CD14-positive monocyte (primary cell): ENCODE results near the gene CLDN1. TPM values are rescaled to one million over a fixed set of nuclear protein-coding genes. Genes with fewer than 3 reads are reported as not detected.

Experiments
- DNase-seq, 3 donors: peaks; one replicate each; pipeline ENCODE4 v3.0.0-alpha.2; 2011 to 2022
- H2AFZ ChIP-seq: 2 replicates; pipeline ENCODE4 v1.6.0; 2012; ENCODE audit warnings: mild to moderate bottlenecking, low read depth, low read length, inconsistent platforms; ENCODE audit not compliant: insufficient read depth, poor library complexity, severe bottlenecking
- H3K27ac ChIP-seq, 2 donors: 1 replicate in 1 of 2; 2 replicates in 1 of 2; pipeline ENCODE4 v1.5.1; 2012 to 2013; ENCODE audit warnings: low read length in 2 of 2, control low read depth in 1 of 2, inconsistent platforms in 1 of 2, low read depth in 1 of 2, mild to moderate bottlenecking in 1 of 2
- H3K27me3 ChIP-seq, 2 donors: one replicate each; pipeline versions ENCODE4 v1.6.0 to v1.6.1; 2011 to 2013; ENCODE audit warnings: low read length in 2 of 2; ENCODE audit not compliant: control insufficient read depth in 2 of 2, insufficient read depth in 2 of 2
- H3K36me3 ChIP-seq, 2 donors: replicated peaks in 1 of 2; 1 replicate in 1 of 2; 2 replicates in 1 of 2; pipeline versions ENCODE4 v1.5.1 to v1.6.1; 2012 to 2013; ENCODE audit warnings: low read length in 2 of 2, control low read depth in 1 of 2, inconsistent platforms in 1 of 2, mild to moderate bottlenecking in 1 of 2; ENCODE audit not compliant: insufficient read depth in 2 of 2, control insufficient read depth in 1 of 2
- H3K4me1 ChIP-seq, 2 donors: 1 replicate in 1 of 2; 2 replicates in 1 of 2; pipeline versions ENCODE4 v1.5.1 to v1.6.1; 2012 to 2013; ENCODE audit warnings: low read length in 2 of 2, control low read depth in 1 of 2, inconsistent platforms in 1 of 2, mild to moderate bottlenecking in 1 of 2, moderate library complexity in 1 of 2; ENCODE audit not compliant: insufficient read depth in 2 of 2, control insufficient read depth in 1 of 2
- H3K4me2 ChIP-seq: replicated peaks from 2 replicates; pipeline ENCODE3; 2012; ENCODE audit warnings: low read length, moderate library complexity, mild to moderate bottlenecking; ENCODE audit not compliant: poor library complexity, severe bottlenecking; ENCODE audit errors: extremely low read depth
- H3K4me3 ChIP-seq, 3 experiments: fragments of 200-600 bp in 1 of 3; sonication (generic) in 1 of 3; replicated peaks in 1 of 3; 1 replicate in 2 of 3; 2 replicates in 1 of 3; pipeline ENCODE4 v1.5.1; 2011 to 2013; ENCODE audit warnings: low read length in 3 of 3, mild to moderate bottlenecking in 3 of 3, control low read depth in 2 of 3, low read depth in 2 of 3, inconsistent platforms in 1 of 3, moderate library complexity in 1 of 3
- H3K79me2 ChIP-seq: 2 replicates; pipeline ENCODE4 v1.6.0; 2012; ENCODE audit warnings: mild to moderate bottlenecking, control low read depth, inconsistent platforms, low read length, moderate library complexity; ENCODE audit not compliant: insufficient read depth
- H3K9ac ChIP-seq: 2 replicates; pipeline ENCODE4 v1.6.0; 2017; ENCODE audit warnings: low read length, mild to moderate bottlenecking; ENCODE audit not compliant: insufficient read depth, poor library complexity, severe bottlenecking
- H3K9me3 ChIP-seq, 2 donors: replicated peaks in 1 of 2; 1 replicate in 1 of 2; 2 replicates in 1 of 2; pipeline versions ENCODE4 v1.5.1 to v1.6.1; 2012 to 2013; ENCODE audit warnings: low read length in 2 of 2, control low read depth in 1 of 2; ENCODE audit not compliant: control insufficient read depth in 1 of 2, insufficient read depth in 1 of 2
- H4K20me1 ChIP-seq: 2 replicates; pipeline ENCODE4 v1.6.0; 2012; ENCODE audit warnings: mild to moderate bottlenecking, low read length, control low read depth, moderate library complexity; ENCODE audit not compliant: insufficient read depth
- H3K27ac Mint-ChIP-seq, 7 donors: one replicate each; pipeline ENCODE4 v1.8.0; 2020; ENCODE audit warnings: mild to moderate bottlenecking in 7 of 7, mixed read lengths in 7 of 7, moderate library complexity in 6 of 7, inconsistent platforms in 2 of 7
- H3K27me3 Mint-ChIP-seq, 3 donors: one replicate each; pipeline ENCODE4 v1.8.0; 2021 to 2022; ENCODE audit warnings: low read depth in 3 of 3, mild to moderate bottlenecking in 3 of 3, mixed read lengths in 3 of 3, moderate library complexity in 3 of 3, inconsistent platforms in 1 of 3
- H3K36me3 Mint-ChIP-seq, 2 donors: one replicate each; pipeline ENCODE4 v1.8.0; 2020; ENCODE audit warnings: mixed read lengths in 2 of 2, inconsistent platforms in 1 of 2, mild to moderate bottlenecking in 1 of 2
- H3K4me1 Mint-ChIP-seq: one replicate; pipeline ENCODE4 v1.8.0; 2020; ENCODE audit warnings: mild to moderate bottlenecking, mixed read lengths
- H3K4me3 Mint-ChIP-seq, 2 donors: one replicate each; pipeline ENCODE4 v1.8.0; 2020; ENCODE audit warnings: mild to moderate bottlenecking in 2 of 2, mixed read lengths in 2 of 2, moderate library complexity in 1 of 2
- H3K9me3 Mint-ChIP-seq, 7 donors: one replicate each; pipeline ENCODE4 v1.8.0; 2020 to 2022; ENCODE audit warnings: mixed read lengths in 7 of 7, mild to moderate bottlenecking in 6 of 7, moderate library complexity in 6 of 7, inconsistent platforms in 2 of 7
- WGBS: methylation state at CpG from one replicate; pipeline ENCODE4 v1.1.5; 2013; ENCODE audit warnings: missing lambda C conversion rate; ENCODE audit not compliant: insufficient coverage; 5-methylcytosine and 5-hydroxymethylcytosine counted together
- intact Hi-C, 2 donors: fragments of 100-400 bp; cut with micrococcal nuclease; formaldehyde crosslinking; loops; one replicate each; pipeline versions ENCODE4 v1.15.0 to v1.15.1; 2023
- polyA plus RNA-seq, 3 donors: library from polyadenylated mRNA; depleted of rRNA in 1 of 3; unstranded in 2 of 3; stranded (reverse) in 1 of 3; fragments of 300-500 nt in 2 of 3; fragments of >200 nt in 1 of 3; fragmentation: Illumina TruSeq in 2 of 3; gene quantifications; 1 replicate in 2 of 3; 2 replicates in 1 of 3; pipeline ENCODE4 v1.2.3, GENCODE V29; 2012 to 2021
- TF ChIP-seq, protein P1 (sequence below): fragments of 200-600 bp; IDR thresholded peaks from one replicate; pipeline ENCODE4 v1.8.0; 2022; ENCODE audit warnings: antibody characterized with exemption, mild to moderate bottlenecking

Gene CLDN1
- polyA plus RNA-seq, 3 donors, result not detected

DNA sequence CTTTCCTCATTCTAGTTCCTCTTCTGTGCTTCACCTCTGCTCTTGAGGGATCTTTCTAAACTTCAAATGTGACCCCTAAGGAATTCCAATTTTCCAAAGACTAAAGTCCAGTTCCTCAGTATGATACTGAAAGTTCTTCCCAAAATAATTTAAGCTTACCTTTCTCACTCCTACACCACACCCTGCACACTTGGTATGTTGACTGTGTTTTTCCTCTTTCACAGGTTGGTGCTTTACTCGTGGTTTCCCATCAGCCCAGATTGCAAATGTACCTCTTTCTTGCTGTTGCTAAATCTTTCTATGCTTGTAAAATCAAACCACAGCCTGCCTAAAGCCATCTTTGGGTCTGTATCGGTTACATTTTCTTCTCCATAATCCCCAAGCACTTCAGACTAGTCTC lies 35.2 kb upstream of the CLDN1 start:
- H3K4me3 Mint-ChIP-seq, result no peak overlapping the region
- no peaks in the 10 kb centered on the region for H3K9me3 Mint-ChIP-seq
- DNase-seq, result no peak
- intact Hi-C loops, result no loop called here
- H2AFZ ChIP-seq, result no peak overlapping the region
- no peaks in the 10 kb centered on the region for H3K36me3 Mint-ChIP-seq
- TF ChIP-seq, protein P1, sequence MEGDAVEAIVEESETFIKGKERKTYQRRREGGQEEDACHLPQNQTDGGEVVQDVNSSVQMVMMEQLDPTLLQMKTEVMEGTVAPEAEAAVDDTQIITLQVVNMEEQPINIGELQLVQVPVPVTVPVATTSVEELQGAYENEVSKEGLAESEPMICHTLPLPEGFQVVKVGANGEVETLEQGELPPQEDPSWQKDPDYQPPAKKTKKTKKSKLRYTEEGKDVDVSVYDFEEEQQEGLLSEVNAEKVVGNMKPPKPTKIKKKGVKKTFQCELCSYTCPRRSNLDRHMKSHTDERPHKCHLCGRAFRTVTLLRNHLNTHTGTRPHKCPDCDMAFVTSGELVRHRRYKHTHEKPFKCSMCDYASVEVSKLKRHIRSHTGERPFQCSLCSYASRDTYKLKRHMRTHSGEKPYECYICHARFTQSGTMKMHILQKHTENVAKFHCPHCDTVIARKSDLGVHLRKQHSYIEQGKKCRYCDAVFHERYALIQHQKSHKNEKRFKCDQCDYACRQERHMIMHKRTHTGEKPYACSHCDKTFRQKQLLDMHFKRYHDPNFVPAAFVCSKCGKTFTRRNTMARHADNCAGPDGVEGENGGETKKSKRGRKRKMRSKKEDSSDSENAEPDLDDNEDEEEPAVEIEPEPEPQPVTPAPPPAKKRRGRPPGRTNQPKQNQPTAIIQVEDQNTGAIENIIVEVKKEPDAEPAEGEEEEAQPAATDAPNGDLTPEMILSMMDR, result no peak
- H3K4me2 ChIP-seq, result no peak overlapping the region
- no peak overlapping the region for H3K27ac ChIP-seq
- H3K79me2 ChIP-seq, result no peaks in the 10 kb centered on the region
- H3K4me1 ChIP-seq, result no peaks in the 10 kb centered on the region
- peaks cover 0 to 3% (median 0%) of the 10 kb centered on the region in 3 donors for H3K27me3 Mint-ChIP-seq
- no peaks in the 10 kb centered on the region for H3K36me3 ChIP-seq
- H3K9ac ChIP-seq, result no peak overlapping the region
- no peaks in the 10 kb centered on the region for H3K9me3 ChIP-seq
- WGBS, result 75% methylated on average over 2 of the region's 2 CpGs
- no peaks in the 10 kb centered on the region for H4K20me1 ChIP-seq
- H3K4me3 ChIP-seq, result no peak overlapping the region
- H3K27ac Mint-ChIP-seq, result no peak overlapping the region
- H3K4me1 Mint-ChIP-seq, result no peaks in the 10 kb centered on the region
- H3K27me3 ChIP-seq, result no peaks in the 10 kb centered on the region

- H2AFZ ChIP-seq, result no peak overlapping the region
- H3K27me3 Mint-ChIP-seq, result peaks cover 0 to 2% (median 0%) of the 10 kb centered on the region in 3 donors
- H3K9me3 ChIP-seq, result no peaks in the 10 kb centered on the region
- no peaks in the 10 kb centered on the region for H3K9me3 Mint-ChIP-seq
- TF ChIP-seq, protein P1, result no peak
- no peak overlapping the region for H3K9ac ChIP-seq
- no peak for DNase-seq
- no peaks in the 10 kb centered on the region for H4K20me1 ChIP-seq
- no peak overlapping the region for H3K27ac Mint-ChIP-seq
- H3K4me1 Mint-ChIP-seq, result no peaks in the 10 kb centered on the region
- no peaks in the 10 kb centered on the region for H3K4me1 ChIP-seq
- H3K4me2 ChIP-seq, result no peak overlapping the region
- no peaks in the 10 kb centered on the region for H3K36me3 Mint-ChIP-seq
- no peaks in the 10 kb centered on the region for H3K36me3 ChIP-seq
- H3K79me2 ChIP-seq, result no peaks in the 10 kb centered on the region
- H3K4me3 Mint-ChIP-seq, result no peak overlapping the region
- H3K27ac ChIP-seq, result no peak overlapping the region
- H3K27me3 ChIP-seq, result no peaks in the 10 kb centered on the region
- intact Hi-C loops, result no loop called here
- no peak overlapping the region for H3K4me3 ChIP-seq
Observed at GRCh38 chr3:190356246-190356645, 34.0 kb upstream of the CLDN1 start.
